Spleen (tissue), 7 donors: Measurements from ENCODE around the gene TAAR8.

Experiments used
- CTCF ChIP-seq, 11 experiments: fragments of 200-600 bp in 7 of 11; fragments of 450-650 bp in 4 of 11; sonication (generic) in 4 of 11; IDR thresholded peaks in 8 of 11; conservative IDR thresholded peaks in 3 of 11; 1 replicate in 7 of 11; 2 replicates in 4 of 11; pipeline versions ENCODE4 v1.4.0 to v1.8.0; 2016 to 2021; ENCODE audit warnings: antibody characterized with exemption in 11 of 11, inconsistent platforms in 4 of 11, mild to moderate bottlenecking in 1 of 11
- POLR2A ChIP-seq, 3 donors: fragments of 450-650 bp; IDR thresholded peaks; one replicate each; pipeline ENCODE4 v1.5.1; 2017; ENCODE audit warnings: antibody characterized with exemption in 3 of 3, mild to moderate bottlenecking in 1 of 3
- donor health status: DM: no; HTN: no; CAD: no; lungs with moderate emphysema.
- donor health status: DM: no; HTN: no; CAD: no.
- donor health status: DM: no; HTN: no; CAD: no.

- TF ChIP-seq CTCF (IDR thresholded peaks at IDR 0.05 in 8 of 11, conservative IDR thresholded peaks at IDR 0.05 in 3 of 11) (no peak), POLR2A (IDR thresholded peaks at IDR 0.05) (no peak)
Observed at GRCh38 chr6:132566404-132566803, 13.9 kb downstream of the TAAR8 start.
